Measurements from ENCODE around the gene VWCE. TPM values are rescaled to one million over a fixed set of nuclear protein-coding genes. Genes with fewer than 3 reads are reported as not detected.

The VWCE gene
- total and polyA plus RNA-seq, 9 of the 15 experiments (the other 6 are each of a cell fraction or from before 2014, with no cell fraction given), result 0.06 to 1.6 (median 0.63) TPM; not detected in 1

DNA sequence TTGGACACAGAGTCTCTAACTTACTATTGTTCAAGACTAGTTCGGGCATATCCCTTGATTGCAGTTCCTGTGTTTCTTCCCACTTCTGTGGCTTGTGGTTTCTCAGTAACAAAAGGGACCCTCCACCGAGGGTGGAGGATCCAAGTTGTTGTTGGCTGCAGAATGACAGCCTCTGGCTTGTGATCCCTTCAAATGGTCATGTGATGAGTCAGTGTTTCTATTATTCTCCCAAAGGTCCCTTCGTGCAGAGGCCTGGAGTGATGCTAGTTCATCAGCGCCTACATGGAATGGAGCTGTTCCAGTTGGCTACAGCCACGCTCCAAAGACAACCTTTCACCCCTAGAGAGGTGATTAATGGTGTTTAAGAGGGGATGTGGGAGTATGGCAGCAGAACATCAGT, 2.6 kb upstream of the VWCE start (continued):
- TF ChIP-seq HBP1 (CRISPR knock-in tag; IDR thresholded peaks at IDR 0.05) (no peak), SIN3B (IDR thresholded peaks at IDR 0.05; ENCODE audit: low read depth) (no peak), MCM3 (IDR thresholded peaks at IDR 0.05) (no peak), EP300 (IDR thresholded peaks at IDR 0.05; ENCODE audit: low read length) (no peak)

GRCh38 chr11:61297341-61297740, 2.2 kb upstream of the VWCE start:
- intact Hi-C loops (cut with micrococcal nuclease), result no loop called here
- in situ Hi-C loops (cut with MboI), result no loop called here
- no peaks in the 10 kb centered on the region for H4K20me1 ChIP-seq (replicated peaks; ENCODE audit: control insufficient read depth, insufficient read depth, low read length)
- no peak overlapping the region for H3K4me2 ChIP-seq (ENCODE audit: insufficient read depth, low read length)
- no peak for ATAC-seq
- no TSS peak for BruUV-seq (replicated peaks)
- no peak overlapping the region for H2AFZ ChIP-seq (ENCODE audit: low read depth, low read length)
- no peaks in the 10 kb centered on the region for H3K79me2 ChIP-seq (ENCODE audit: control insufficient read depth, insufficient read depth, low read length)
- H3K9me1 ChIP-seq (ENCODE audit: control insufficient read depth, insufficient read depth, low read length), result no peaks in the 10 kb centered on the region
- ChIA-PET POLR2A (interaction anchor here (0.6 to 4.0 kb wide), 6 partner anchors 12 to 96 kb away, joined by 3 to 25 read pairs (median 4); partner anchors contain the start of genes TMEM138 and TMEM216), CTCF (ENCODE audit: low intra/inter-chr PET ratio) (no interaction called here)
- H3K27me3 ChIP-seq (ENCODE audit: control insufficient read depth in 2 of 2, insufficient read depth in 2 of 2, low read length in 2 of 2), result no peaks in the 10 kb centered on the region
- H3K9me3 ChIP-seq (replicated peaks; ENCODE audit: control insufficient read depth, insufficient read depth, low read depth, low read length), result 0 out of 2 replicates have a peak, but pooled peaks cover 1% of the 10 kb centered on the region
- peaks cover 0 to 25% of the 10 kb centered on the region in 2 experiments; a peak in 3 of 5 replicates for H3K4me1 ChIP-seq (replicated peaks in 1 of 2; ENCODE audit: control insufficient read depth in 2 of 2, insufficient read depth in 2 of 2, low read length in 2 of 2)
- peaks cover 55% of the 10 kb centered on the region for H3K36me3 ChIP-seq (ENCODE audit: control insufficient read depth, insufficient read depth, low read length)
- H3K27ac ChIP-seq (ENCODE audit: extremely low read depth, low read depth, low read length), result no peak overlapping the region
- no peak overlapping the region for H3K4me3 ChIP-seq
- no peak overlapping the region for H3K9ac ChIP-seq (ENCODE audit: insufficient read depth in 1 of 2, low read depth in 2 of 2, low read length in 2 of 2)
- no peak for FAIRE-seq
- 42% methylated on average over 1 of the region's 1 CpG for WGBS (ENCODE audit: insufficient coverage, low coverage, missing lambda C conversion rate)
- TF ChIP-seq NFIC (IDR thresholded peaks at IDR 0.05) (no peak), HMG20B (CRISPR knock-in tag; IDR thresholded peaks at IDR 0.05) (no peak), POLR2A (conservative IDR thresholded peaks at IDR 0.05) (peak; percentile 43)
- no peak for DNase-seq (ENCODE audit: extremely low read depth in 1 of 4, low spot score in 3 of 4)
